Fibroblast of lung (primary cell): ENCODE measurements around the gene ETS2. TPM values are rescaled to one million over a fixed set of nuclear protein-coding genes. Genes with fewer than 3 reads are reported as not detected.

Experiments
- DNase-seq, 2 donors: peaks; one replicate each; pipeline versions ENCODE4 v3.0.0 to v3.0.0-alpha.2; 2010; ENCODE audit warnings: low read depth in 2 of 2
- H2AFZ ChIP-seq: 2 replicates; pipeline ENCODE4 v1.5.1; 2012; ENCODE audit warnings: low read length, control low read depth, inconsistent platforms
- H3K27ac ChIP-seq: 2 replicates; pipeline ENCODE4 v1.5.1; 2011; ENCODE audit warnings: low read length, control low read depth; ENCODE audit not compliant: insufficient read depth
- H3K27me3 ChIP-seq: 2 replicates; pipeline ENCODE4 v1.5.1; 2011; ENCODE audit warnings: mild to moderate bottlenecking, low read length; ENCODE audit not compliant: control insufficient read depth, insufficient read depth
- H3K36me3 ChIP-seq: 2 replicates; pipeline ENCODE4 v1.5.1; 2011; ENCODE audit warnings: low read length; ENCODE audit not compliant: control insufficient read depth, insufficient read depth
- H3K4me1 ChIP-seq: 2 replicates; pipeline ENCODE4 v1.5.1; 2011; ENCODE audit warnings: low read length; ENCODE audit not compliant: control insufficient read depth, insufficient read depth; ENCODE audit errors: extremely low read depth
- H3K4me2 ChIP-seq: 2 replicates; pipeline ENCODE4 v1.5.1; 2011; ENCODE audit warnings: low read length, control low read depth; ENCODE audit not compliant: insufficient read depth; ENCODE audit errors: extremely low read depth
- H3K4me3 ChIP-seq, 4 experiments: fragments of 200-600 bp in 1 of 4; sonication (generic) in 1 of 4; replicated peaks in 1 of 4; 2 replicates each; pipeline ENCODE4 v1.5.1; 2011 to 2016; ENCODE audit warnings: low read length in 4 of 4, low read depth in 3 of 4, mild to moderate bottlenecking in 3 of 4, control low read depth in 2 of 4, inconsistent platforms in 1 of 4, mixed read lengths in 1 of 4; ENCODE audit not compliant: insufficient read depth in 1 of 4; ENCODE audit errors: control extremely low read depth in 1 of 4
- H3K79me2 ChIP-seq: 2 replicates; pipeline ENCODE4 v1.5.1; 2012; ENCODE audit warnings: mild to moderate bottlenecking, low read length, inconsistent platforms; ENCODE audit not compliant: control insufficient read depth, insufficient read depth
- H3K9ac ChIP-seq: 2 replicates; pipeline ENCODE4 v1.5.1; 2011; ENCODE audit warnings: mild to moderate bottlenecking, low read length, control low read depth; ENCODE audit not compliant: insufficient read depth
- H3K9me3 ChIP-seq: 2 replicates; pipeline ENCODE4 v1.5.1; 2012; ENCODE audit warnings: low read depth, low read length; ENCODE audit not compliant: control insufficient read depth, insufficient read depth
- H4K20me1 ChIP-seq: 2 replicates; pipeline ENCODE4 v1.5.1; 2011; ENCODE audit warnings: low read length; ENCODE audit not compliant: control insufficient read depth, insufficient read depth; ENCODE audit errors: extremely low read depth
- CTCF ChIP-seq, 2 donors: IDR thresholded peaks in 1 of 2; conservative IDR thresholded peaks in 1 of 2; 1 replicate in 1 of 2; 2 replicates in 1 of 2; pipeline ENCODE4 v1.5.1; 2011 to 2012; ENCODE audit warnings: low read length in 2 of 2, control low read depth in 1 of 2, inconsistent platforms in 1 of 2, low read depth in 1 of 2, mild to moderate bottlenecking in 1 of 2
- EZH2 ChIP-seq: IDR thresholded peaks from 2 replicates; pipeline ENCODE4 v1.5.1; 2012; ENCODE audit warnings: low read length, control low read depth, mild to moderate bottlenecking; ENCODE audit errors: missing control alignments
- polyA minus RNA-seq: library from RNA; depleted of rRNA, polyadenylated mRNA; stranded (reverse); fragments of >200 nt; gene quantifications from 2 replicates; pipeline ENCODE4 v1.2.3, GENCODE V29; 2011; ENCODE audit warnings: low replicate concordance
- polyA plus RNA-seq, 2 donors: library from polyadenylated mRNA; depleted of rRNA in 1 of 2; stranded (reverse) in 1 of 2; unstranded in 1 of 2; fragments of >200 nt; gene quantifications; 2 replicates each; pipeline ENCODE4 v1.2.1, GENCODE V29; 2011 to 2012; ENCODE audit warnings: missing spikeins in 1 of 2
- total RNA-seq: library from RNA; depleted of rRNA; stranded (reverse); fragments of >200 nt; gene quantifications from 2 replicates; pipeline ENCODE4 v1.2.1, GENCODE V29; 2014

ETS2 gene
- total RNA-seq: 70.4 and 77.3 TPM in 2 replicates
- 28.0 and 60.5 TPM in 2 replicates for polyA plus RNA-seq
- 21.6 and 41.3 TPM in 2 replicates for polyA plus RNA-seq (2012)
- polyA minus RNA-seq: 30.0 and 65.8 TPM in 2 replicates

- H3K9me3 ChIP-seq: no peaks in the 10 kb centered on the region
- peak within 1 kb of the TSS; percentile 71 to 93 (median 86) for H3K4me3 ChIP-seq
- H3K27me3 ChIP-seq: no peaks in the 10 kb centered on the region
- H3K9ac ChIP-seq: peak within 1 kb of the TSS; percentile 91
- TF ChIP-seq EZH2 (no peak), CTCF (conservative IDR thresholded peaks at IDR 0.05 in 1 of 2, IDR thresholded peaks at IDR 0.05 in 1 of 2; ENCODE audit: low read depth in 1 of 2, low read length in 2 of 2) (no peak)
- peak within 1 kb of the TSS; percentile 83 for H3K27ac ChIP-seq
- H3K36me3 ChIP-seq: peaks cover 2% of the 10 kb centered on the region
- peaks cover 5% of the 10 kb centered on the region for H3K4me1 ChIP-seq
- no peaks in the 10 kb centered on the region for H4K20me1 ChIP-seq
- peak within 1 kb of the TSS; percentile 56 for H2AFZ ChIP-seq
- DNase-seq: peak; percentile 93 to 96
- H3K79me2 ChIP-seq: peaks cover 48% of the 10 kb centered on the region
- H3K4me2 ChIP-seq: peak within 1 kb of the TSS; percentile 88
Measured at GRCh38 chr21:38805328-38806152, at the start of gene ETS2. ETS2 (plus strand) TSS chr21:38805929; CDS start chr21:38810035, 4,106 bp downstream.

GRCh38 chr21:38756746-38757145, 49.0 kb upstream of the ETS2 start:
- DNase-seq: peak; percentile 52 to 86
- H3K79me2 ChIP-seq: no peaks in the 10 kb centered on the region
- H4K20me1 ChIP-seq: no peaks in the 10 kb centered on the region
- peak overlapping the region; percentile 78 for H3K27ac ChIP-seq
- H3K4me3 ChIP-seq: no peak overlapping the region
- H3K36me3 ChIP-seq: no peaks in the 10 kb centered on the region
- no peak overlapping the region for H3K9ac ChIP-seq
- no peaks in the 10 kb centered on the region for H3K27me3 ChIP-seq
- no peak overlapping the region for H2AFZ ChIP-seq
- H3K4me2 ChIP-seq: peak overlapping the region; percentile 8
- H3K9me3 ChIP-seq: no peaks in the 10 kb centered on the region
- TF ChIP-seq EZH2 (no peak), CTCF (conservative IDR thresholded peaks at IDR 0.05 in 1 of 2, IDR thresholded peaks at IDR 0.05 in 1 of 2; ENCODE audit: low read depth in 1 of 2, low read length in 2 of 2) (no peak)
- H3K4me1 ChIP-seq: peaks cover 15% of the 10 kb centered on the region

GRCh38 chr21:38758501-38759214, 47.1 kb upstream of the ETS2 start:
- no peak overlapping the region for H2AFZ ChIP-seq
- TF ChIP-seq CTCF (conservative IDR thresholded peaks at IDR 0.05 in 1 of 2, IDR thresholded peaks at IDR 0.05 in 1 of 2; ENCODE audit: low read depth in 1 of 2, low read length in 2 of 2) (no peak), EZH2 (no peak)
- peaks cover 15% of the 10 kb centered on the region for H3K4me1 ChIP-seq
- H3K27me3 ChIP-seq: no peaks in the 10 kb centered on the region
- H3K4me3 ChIP-seq: no peak overlapping the region
- DNase-seq: peak in 1 of 2 donors; percentile 22
- no peaks in the 10 kb centered on the region for H4K20me1 ChIP-seq
- H3K9me3 ChIP-seq: no peaks in the 10 kb centered on the region
- no peak overlapping the region for H3K9ac ChIP-seq
- H3K36me3 ChIP-seq: no peaks in the 10 kb centered on the region
- H3K79me2 ChIP-seq: no peaks in the 10 kb centered on the region
- H3K4me2 ChIP-seq: no peak overlapping the region
- no peak overlapping the region for H3K27ac ChIP-seq
